Fibroblast of upper back skin (primary cell): ENCODE data around the gene ZBTB40.

Source experiments
- DNase-seq: peaks from one replicate; pipeline ENCODE4 v3.0.0-alpha.2; 2013

The ZBTB40 gene

GRCh38 chr1:22508991-22509390 is 57.3 kb downstream of the ZBTB40 start:
- DNase-seq, result no peak

- DNase-seq, result no peak
Measured at GRCh38 chr1:22509815-22510214, 58.2 kb downstream of the ZBTB40 start.

GRCh38 chr1:22512873-22513272 is 61.2 kb downstream of the ZBTB40 start:
- no peak for DNase-seq

GRCh38 chr1:22516906-22517571 is 65.4 kb downstream of the ZBTB40 start:
- DNase-seq, result no peak

- no peak for DNase-seq
Measured at GRCh38 chr1:22517956-22518355, 66.3 kb downstream of the ZBTB40 start.

- no peak for DNase-seq
Measured at GRCh38 chr1:22518379-22518778, 66.7 kb downstream of the ZBTB40 start.

- no peak for DNase-seq
Measured at GRCh38 chr1:22520871-22521270, 69.2 kb downstream of the ZBTB40 start.

- DNase-seq, result no peak
Measured at GRCh38 chr1:22521692-22522091, 70.0 kb downstream of the ZBTB40 start.

- no peak for DNase-seq
Measured at GRCh38 chr1:22522221-22522743, 70.6 kb downstream of the ZBTB40 start.

- no peak for DNase-seq
Measured at GRCh38 chr1:22524481-22524880, 72.8 kb downstream of the ZBTB40 start.

- no peak for DNase-seq
Measured at GRCh38 chr1:22525211-22525610, 73.6 kb downstream of the ZBTB40 start.

GRCh38 chr1:22525646-22526045 is 74.0 kb downstream of the ZBTB40 start:
- DNase-seq, result no peak

GRCh38 chr1:22526098-22526497 is 74.4 kb downstream of the ZBTB40 start:
- DNase-seq, result no peak

- no peak for DNase-seq
Measured at GRCh38 chr1:22526677-22527076, 75.0 kb downstream of the ZBTB40 start.

- no peak for DNase-seq
Measured at GRCh38 chr1:22527122-22527521, 75.5 kb downstream of the ZBTB40 start.

- DNase-seq, result no peak
Measured at GRCh38 chr1:22527555-22528296, 76.1 kb downstream of the ZBTB40 start.

GRCh38 chr1:22528451-22528850 is 76.8 kb downstream of the ZBTB40 start:
- DNase-seq, result no peak

- no peak for DNase-seq
Measured at GRCh38 chr1:22529901-22530621, 78.4 kb downstream of the ZBTB40 start.

GRCh38 chr1:22530715-22531114 is 79.1 kb downstream of the ZBTB40 start:
- DNase-seq, result no peak

- DNase-seq, result no peak
Measured at GRCh38 chr1:22531251-22531650, 79.6 kb downstream of the ZBTB40 start.

GRCh38 chr1:22533244-22533895 is 81.7 kb downstream of the ZBTB40 start:
- DNase-seq, result no peak

- no peak for DNase-seq
Measured at GRCh38 chr1:22534951-22535350, 83.3 kb downstream of the ZBTB40 start.

GRCh38 chr1:22535399-22535798 is 83.7 kb downstream of the ZBTB40 start:
- no peak for DNase-seq
